Activated CD4-positive, alpha-beta T cell treated with anti-CD3 and anti-CD28 coated beads for 48 hours (primary cell): ENCODE measurements around the gene DNAJC27.

Experiments used
- DNase-seq: peaks from one replicate; pipeline ENCODE4 v3.0.0-alpha.2; 2020

The DNAJC27 gene

DNA sequence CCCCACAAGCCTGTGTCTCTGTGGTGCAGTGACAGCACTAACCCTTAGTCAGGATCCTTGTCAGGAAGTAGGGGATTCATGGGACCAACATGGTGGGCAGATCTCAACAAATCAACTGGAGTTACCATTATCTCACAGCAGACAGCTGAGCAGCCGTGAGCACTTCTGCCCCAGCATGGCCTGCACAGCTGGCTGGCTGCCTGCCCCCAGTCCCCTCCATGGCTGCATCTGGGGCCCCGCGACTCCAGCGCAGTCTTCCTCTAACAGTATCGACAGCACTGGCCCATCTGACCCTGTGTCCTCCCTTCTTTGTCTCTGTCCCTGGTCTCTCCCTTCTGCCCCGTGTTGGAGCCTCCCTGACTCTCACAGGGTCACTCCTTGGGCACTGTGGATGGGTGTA is 47.0 kb downstream of the DNAJC27 start:
- no peak for DNase-seq

GRCh38 chr2:24924266-24924665 is 47.5 kb downstream of the DNAJC27 start:
- no peak for DNase-seq

DNA sequence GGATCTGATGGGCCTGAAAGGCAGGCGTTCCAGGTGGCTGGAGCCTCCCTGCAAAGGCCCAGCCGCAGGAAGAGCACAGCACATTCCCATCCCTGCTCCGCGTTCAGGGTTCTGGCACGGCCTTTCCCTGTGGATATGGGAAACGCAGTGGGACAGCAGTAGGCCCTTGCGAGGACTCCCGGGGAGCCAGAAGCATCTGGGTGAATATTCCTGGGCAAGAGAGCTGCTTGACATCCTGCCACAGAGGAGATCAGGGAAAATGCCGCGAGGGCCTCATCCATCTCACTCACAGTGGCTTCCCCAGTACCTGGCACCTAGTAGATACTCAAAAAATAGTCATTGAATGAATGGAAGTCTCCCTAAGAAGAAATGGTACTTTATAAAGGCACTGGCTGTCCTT is 48.6 kb downstream of the DNAJC27 start:
- no peak for DNase-seq

GRCh38 chr2:24922556-24922955 is 49.2 kb downstream of the DNAJC27 start:
- no peak for DNase-seq

DNA sequence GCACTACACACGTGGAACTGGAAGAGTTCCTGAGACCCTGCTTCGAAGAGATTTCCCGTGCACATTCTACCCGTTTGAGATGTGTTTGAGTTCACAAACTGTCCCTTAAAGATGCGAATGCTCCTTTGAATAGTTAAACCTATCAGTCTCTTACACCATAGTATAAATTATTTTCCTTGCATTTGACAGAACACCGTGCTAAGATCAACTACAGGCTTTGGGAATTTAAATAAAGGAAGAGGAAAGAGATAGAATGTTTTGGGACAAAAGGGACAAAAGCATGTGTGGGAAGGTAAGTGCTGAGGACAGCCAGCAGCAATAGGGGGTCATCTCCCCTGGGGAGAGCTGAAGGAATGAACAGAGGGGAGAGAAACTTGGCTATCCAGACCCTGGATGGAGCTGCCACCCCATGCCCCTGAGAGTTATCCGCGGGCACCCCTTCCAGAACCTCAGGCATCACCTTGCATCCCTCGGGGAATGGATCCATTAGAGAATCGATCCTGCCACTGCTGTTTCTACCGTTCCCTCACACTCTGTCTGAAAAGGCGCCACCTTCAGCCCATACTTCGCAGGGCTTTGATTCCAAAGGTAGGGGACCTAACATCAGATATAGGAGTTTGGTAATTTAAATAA is 50.8 kb downstream of the DNAJC27 start:
- DNase-seq = peak; percentile 38

- peak; percentile 78 for DNase-seq
These were observed 51.5 kb downstream of the DNAJC27 start, which contains the start of gene ADCY3 for GRCh38 chr2:24920098-24920808. Gene ADCY3, minus strand, starts transcription at chr2:24920237. Its CDS starts 1,250 bp downstream, at chr2:24918987.

- DNase-seq = peak; percentile 51
These were observed 52.2 kb downstream of the DNAJC27 start for GRCh38 chr2:24919506-24920097.

- peak; percentile 73 for DNase-seq
These were observed 52.7 kb downstream of the DNAJC27 start for GRCh38 chr2:24919037-24919505.

GRCh38 chr2:24918326-24919036 is 53.3 kb downstream of the DNAJC27 start:
- no peak for DNase-seq

GRCh38 chr2:24917731-24918325 is 53.9 kb downstream of the DNAJC27 start:
- DNase-seq = no peak

DNA sequence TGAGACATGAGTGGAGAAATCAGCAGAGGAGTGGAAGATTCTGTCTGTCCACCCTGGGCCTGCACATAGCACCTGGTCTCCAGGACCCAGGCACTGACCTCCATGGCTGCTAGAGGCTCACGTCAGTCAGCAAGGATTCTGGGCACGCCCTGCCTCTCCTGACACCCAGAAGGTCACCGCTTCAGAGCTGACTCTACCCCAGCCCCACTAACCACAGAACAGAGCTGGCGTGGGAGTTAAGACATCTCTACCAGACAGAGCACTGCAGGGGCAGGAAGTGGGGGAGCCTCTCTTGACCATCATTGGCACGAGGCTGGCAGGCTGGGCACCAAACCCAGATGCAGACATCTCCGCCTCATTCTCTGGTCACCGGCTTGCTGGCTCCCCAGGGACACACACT is 54.7 kb downstream of the DNAJC27 start:
- peak; percentile 54 for DNase-seq

GRCh38 chr2:24915796-24916195 is 56.0 kb downstream of the DNAJC27 start:
- DNase-seq = no peak

DNA sequence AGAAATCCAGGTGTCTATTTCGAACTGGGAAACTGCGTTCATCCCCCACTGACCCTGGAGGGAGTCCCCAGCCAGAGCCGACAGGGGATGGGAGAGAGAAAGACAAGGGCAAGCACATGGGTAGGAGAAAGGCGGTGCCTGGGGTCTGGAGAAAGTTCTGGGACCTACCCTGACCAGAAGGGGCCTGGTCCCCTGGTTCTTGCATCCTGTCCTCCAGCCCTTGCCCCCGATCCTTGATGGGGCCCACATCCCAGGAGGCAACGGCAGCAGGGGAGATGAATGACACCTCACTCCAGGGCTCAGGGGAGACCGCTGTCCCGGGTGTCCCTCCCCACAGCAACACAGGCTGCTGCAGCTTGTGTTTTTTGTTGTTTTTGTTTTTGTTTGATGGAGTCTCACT is 56.6 kb downstream of the DNAJC27 start:
- DNase-seq = no peak

- DNase-seq = no peak
These were observed 57.0 kb downstream of the DNAJC27 start for GRCh38 chr2:24914713-24915112.

GRCh38 chr2:24913911-24914310 is 57.8 kb downstream of the DNAJC27 start:
- no peak for DNase-seq

GRCh38 chr2:24912986-24913385 is 58.8 kb downstream of the DNAJC27 start:
- no peak for DNase-seq

- DNase-seq = no peak
These were observed 59.2 kb downstream of the DNAJC27 start for GRCh38 chr2:24912523-24912922.

- no peak for DNase-seq
These were observed 61.5 kb downstream of the DNAJC27 start for GRCh38 chr2:24910245-24910644.

DNA sequence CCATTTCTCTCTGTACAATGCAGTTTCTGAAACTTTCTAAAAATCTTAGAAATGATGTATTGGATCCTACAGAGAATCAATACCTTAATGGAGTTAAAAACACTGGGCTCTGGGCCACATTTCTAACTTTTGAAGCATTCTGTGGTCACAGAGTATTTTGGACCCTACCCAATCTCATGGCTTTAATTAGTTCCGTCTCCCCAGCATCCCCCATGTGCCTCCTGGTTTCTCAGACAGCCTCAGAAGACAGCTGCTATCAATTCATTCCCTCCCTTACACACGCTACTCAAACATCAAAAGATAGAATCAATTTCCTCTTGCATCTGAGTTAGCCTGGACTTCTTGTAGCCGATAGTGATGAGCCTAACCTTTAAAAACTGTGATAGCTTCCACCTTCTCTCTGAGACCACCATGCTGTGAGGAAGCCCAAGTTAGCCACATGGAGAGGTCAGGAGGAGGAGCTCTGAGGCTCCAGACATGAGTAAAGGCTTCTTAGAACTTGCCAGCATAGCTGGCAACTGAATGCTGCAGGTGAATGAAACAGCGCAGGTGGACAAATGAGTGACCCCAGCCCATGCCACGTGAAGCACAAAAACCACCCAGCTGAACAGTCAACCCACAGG is 62.1 kb downstream of the DNAJC27 start:
- DNase-seq = no peak

GRCh38 chr2:24908461-24908901 is 63.3 kb downstream of the DNAJC27 start:
- DNase-seq = no peak

DNA sequence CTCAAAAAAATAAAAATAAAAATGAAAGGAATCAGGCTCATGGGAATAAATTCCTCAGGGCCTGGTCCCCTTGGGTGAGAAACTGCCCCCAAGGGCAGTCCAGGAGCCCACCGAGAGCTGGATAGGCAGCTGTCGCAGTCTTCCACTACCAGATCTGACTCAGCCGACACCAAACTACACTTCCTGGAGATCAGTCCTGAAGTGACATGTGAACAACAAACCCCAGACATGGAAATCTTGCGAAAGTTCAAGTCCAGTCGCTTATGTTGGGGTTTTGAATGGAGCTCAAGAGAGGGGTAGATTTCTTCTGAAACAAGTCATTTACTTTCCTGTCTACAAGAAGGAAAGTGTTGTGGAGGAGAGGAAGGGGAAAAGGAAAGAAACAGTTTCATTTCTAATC is 64.6 kb downstream of the DNAJC27 start:
- no peak for DNase-seq

DNA sequence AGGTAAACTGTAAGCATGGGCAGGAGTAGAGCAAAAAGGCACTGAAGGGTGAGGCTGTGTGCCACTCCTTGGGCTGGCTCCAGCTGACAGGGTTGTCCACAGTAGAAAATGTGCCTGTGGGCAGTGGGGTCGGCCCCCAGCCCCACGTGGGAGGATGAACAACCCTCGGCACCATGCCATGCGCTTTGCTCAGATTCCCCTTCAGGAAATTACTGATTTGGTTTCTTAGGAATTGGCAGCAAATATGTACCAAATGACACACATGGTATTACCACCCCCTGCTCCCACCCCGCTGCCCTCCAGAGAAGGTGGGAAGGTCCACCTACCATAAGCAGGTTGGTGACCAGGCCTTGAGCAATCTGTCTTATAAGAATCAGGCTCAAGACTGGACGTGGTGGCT is 65.3 kb downstream of the DNAJC27 start:
- no peak for DNase-seq
